GM23338 (cell line): ENCODE results near the gene NCS1.

ENCODE experiments used
- CREB1 ChIP-seq: fragments of 250-450 bp; sonication (Bioruptor Pico); IDR thresholded peaks from 2 replicates; pipeline ENCODE4 v1.5.0; 2020; ENCODE audit warnings: low read depth, mild to moderate bottlenecking, moderate library complexity
- EZH2 ChIP-seq: fragments of 200-600 bp; sonication (generic); IDR thresholded peaks from one replicate; pipeline ENCODE4 v1.8.0; 2017; ENCODE audit warnings: antibody characterized with exemption, mild to moderate bottlenecking, low read depth; ENCODE audit not compliant: unreplicated experiment
- EZH2phosphoT487 ChIP-seq: fragments of 200-600 bp; sonication (generic); IDR thresholded peaks from one replicate; pipeline ENCODE4 v1.8.1; 2018; ENCODE audit warnings: antibody characterized with exemption; ENCODE audit not compliant: unreplicated experiment
- JUNB ChIP-seq: IDR thresholded peaks from one replicate; pipeline ENCODE4 v1.6.1; 2016; ENCODE audit warnings: antibody characterized with exemption; ENCODE audit not compliant: unreplicated experiment
- POLR2AphosphoS5 ChIP-seq: IDR thresholded peaks from 2 replicates; pipeline ENCODE4 v1.6.1; 2016; ENCODE audit warnings: antibody characterized with exemption, low read depth
- ZNF114 ChIP-seq: fragments of 250-450 bp; sonication (Bioruptor Pico); IDR thresholded peaks from 2 replicates; pipeline ENCODE4 v1.5.0; 2020; ENCODE audit warnings: mild to moderate bottlenecking, moderate library complexity
- TF ChIP-seq, protein P1 (sequence below), 2 experiments: fragments of 200-600 bp in 1 of 2; sonication (generic) in 1 of 2; conservative IDR thresholded peaks; 2 replicates each; pipeline versions ENCODE4 v1.5.1 to v1.6.1; 2016 to 2017; ENCODE audit warnings: antibody characterized with exemption in 2 of 2, low read depth in 2 of 2, mild to moderate bottlenecking in 2 of 2, moderate library complexity in 1 of 2
- TF ChIP-seq, protein P2 (sequence below): IDR thresholded peaks from one replicate; pipeline ENCODE4 v1.6.1; 2018; ENCODE audit warnings: antibody characterized with exemption; ENCODE audit not compliant: unreplicated experiment
- TF ChIP-seq, protein P3 (sequence below): IDR thresholded peaks from 2 replicates; pipeline ENCODE4 v1.6.1; 2016; ENCODE audit warnings: antibody characterized with exemption

DNA sequence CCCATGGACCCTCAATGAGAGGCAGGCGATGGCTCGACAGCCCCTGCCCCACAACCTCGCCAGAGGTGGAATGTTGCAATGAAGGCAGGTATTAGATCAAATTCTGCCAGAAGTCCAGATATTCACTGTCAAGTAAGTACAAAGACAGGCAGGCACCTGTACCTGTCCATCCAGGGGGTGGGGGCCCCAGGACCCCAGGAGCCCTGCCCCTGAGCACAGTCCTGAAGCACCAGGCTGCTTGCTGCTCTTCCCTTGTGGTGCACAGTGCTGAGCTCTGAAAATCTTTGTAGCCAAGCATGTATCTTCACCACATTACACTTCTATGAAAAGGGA, 67.1 kb downstream of the NCS1 start:
- TF ChIP-seq, protein P1, sequence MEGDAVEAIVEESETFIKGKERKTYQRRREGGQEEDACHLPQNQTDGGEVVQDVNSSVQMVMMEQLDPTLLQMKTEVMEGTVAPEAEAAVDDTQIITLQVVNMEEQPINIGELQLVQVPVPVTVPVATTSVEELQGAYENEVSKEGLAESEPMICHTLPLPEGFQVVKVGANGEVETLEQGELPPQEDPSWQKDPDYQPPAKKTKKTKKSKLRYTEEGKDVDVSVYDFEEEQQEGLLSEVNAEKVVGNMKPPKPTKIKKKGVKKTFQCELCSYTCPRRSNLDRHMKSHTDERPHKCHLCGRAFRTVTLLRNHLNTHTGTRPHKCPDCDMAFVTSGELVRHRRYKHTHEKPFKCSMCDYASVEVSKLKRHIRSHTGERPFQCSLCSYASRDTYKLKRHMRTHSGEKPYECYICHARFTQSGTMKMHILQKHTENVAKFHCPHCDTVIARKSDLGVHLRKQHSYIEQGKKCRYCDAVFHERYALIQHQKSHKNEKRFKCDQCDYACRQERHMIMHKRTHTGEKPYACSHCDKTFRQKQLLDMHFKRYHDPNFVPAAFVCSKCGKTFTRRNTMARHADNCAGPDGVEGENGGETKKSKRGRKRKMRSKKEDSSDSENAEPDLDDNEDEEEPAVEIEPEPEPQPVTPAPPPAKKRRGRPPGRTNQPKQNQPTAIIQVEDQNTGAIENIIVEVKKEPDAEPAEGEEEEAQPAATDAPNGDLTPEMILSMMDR (conservative IDR thresholded peaks at IDR 0.05; ENCODE audit: low read depth in 2 of 2), result no peak
- TF ChIP-seq EZH2 (no peak), EZH2phosphoT487 (no peak), POLR2AphosphoS5 (no peak), JUNB (no peak), CREB1 (CRISPR knock-in tag) (no peak), ZNF114 (CRISPR knock-in tag) (no peak)
- TF ChIP-seq, protein P2, sequence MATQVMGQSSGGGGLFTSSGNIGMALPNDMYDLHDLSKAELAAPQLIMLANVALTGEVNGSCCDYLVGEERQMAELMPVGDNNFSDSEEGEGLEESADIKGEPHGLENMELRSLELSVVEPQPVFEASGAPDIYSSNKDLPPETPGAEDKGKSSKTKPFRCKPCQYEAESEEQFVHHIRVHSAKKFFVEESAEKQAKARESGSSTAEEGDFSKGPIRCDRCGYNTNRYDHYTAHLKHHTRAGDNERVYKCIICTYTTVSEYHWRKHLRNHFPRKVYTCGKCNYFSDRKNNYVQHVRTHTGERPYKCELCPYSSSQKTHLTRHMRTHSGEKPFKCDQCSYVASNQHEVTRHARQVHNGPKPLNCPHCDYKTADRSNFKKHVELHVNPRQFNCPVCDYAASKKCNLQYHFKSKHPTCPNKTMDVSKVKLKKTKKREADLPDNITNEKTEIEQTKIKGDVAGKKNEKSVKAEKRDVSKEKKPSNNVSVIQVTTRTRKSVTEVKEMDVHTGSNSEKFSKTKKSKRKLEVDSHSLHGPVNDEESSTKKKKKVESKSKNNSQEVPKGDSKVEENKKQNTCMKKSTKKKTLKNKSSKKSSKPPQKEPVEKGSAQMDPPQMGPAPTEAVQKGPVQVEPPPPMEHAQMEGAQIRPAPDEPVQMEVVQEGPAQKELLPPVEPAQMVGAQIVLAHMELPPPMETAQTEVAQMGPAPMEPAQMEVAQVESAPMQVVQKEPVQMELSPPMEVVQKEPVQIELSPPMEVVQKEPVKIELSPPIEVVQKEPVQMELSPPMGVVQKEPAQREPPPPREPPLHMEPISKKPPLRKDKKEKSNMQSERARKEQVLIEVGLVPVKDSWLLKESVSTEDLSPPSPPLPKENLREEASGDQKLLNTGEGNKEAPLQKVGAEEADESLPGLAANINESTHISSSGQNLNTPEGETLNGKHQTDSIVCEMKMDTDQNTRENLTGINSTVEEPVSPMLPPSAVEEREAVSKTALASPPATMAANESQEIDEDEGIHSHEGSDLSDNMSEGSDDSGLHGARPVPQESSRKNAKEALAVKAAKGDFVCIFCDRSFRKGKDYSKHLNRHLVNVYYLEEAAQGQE, result no peak
- TF ChIP-seq, protein P3, sequence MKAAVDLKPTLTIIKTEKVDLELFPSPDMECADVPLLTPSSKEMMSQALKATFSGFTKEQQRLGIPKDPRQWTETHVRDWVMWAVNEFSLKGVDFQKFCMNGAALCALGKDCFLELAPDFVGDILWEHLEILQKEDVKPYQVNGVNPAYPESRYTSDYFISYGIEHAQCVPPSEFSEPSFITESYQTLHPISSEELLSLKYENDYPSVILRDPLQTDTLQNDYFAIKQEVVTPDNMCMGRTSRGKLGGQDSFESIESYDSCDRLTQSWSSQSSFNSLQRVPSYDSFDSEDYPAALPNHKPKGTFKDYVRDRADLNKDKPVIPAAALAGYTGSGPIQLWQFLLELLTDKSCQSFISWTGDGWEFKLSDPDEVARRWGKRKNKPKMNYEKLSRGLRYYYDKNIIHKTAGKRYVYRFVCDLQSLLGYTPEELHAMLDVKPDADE, result no peak
